Left ventricle myocardium superior (tissue), 1 donor: ENCODE results near the gene ODAD4. TPM values are rescaled to one million over a fixed set of nuclear protein-coding genes. Genes with fewer than 3 reads are reported as not detected.

Experiments
- ATAC-seq: fragments of 200-7000 bp; cut with Tn5 transposase; one replicate; pipeline ENCODE4 v1.9.1; 2020; ENCODE audit warnings: mild to moderate bottlenecking, moderate library complexity
- DNase-seq: peaks from one replicate; pipeline ENCODE4 v3.0.0-alpha.2; 2020
- intact Hi-C: fragments of 100-400 bp; cut with micrococcal nuclease; formaldehyde crosslinking; loops from one replicate; pipeline ENCODE4 v1.11.0; 2022
- long read RNA-seq: library from polyadenylated mRNA; unstranded; transcript quantifications from one replicate; pipeline ENCODE4 v2.0.0, GENCODE V29; 2021
- total RNA-seq: library from RNA; stranded (reverse); fragmentation: NEBNext Ultra II Directional; extraction: Animal tissue kit (Norgen Biotek cat#: 25700); gene quantifications from one replicate; pipeline ENCODE4 v1.2.1, GENCODE V29; 2021
- donor health status: DM: no; HTN: yes; CAD: no; lungs with severe emphysema.

ODAD4 gene, protein sequence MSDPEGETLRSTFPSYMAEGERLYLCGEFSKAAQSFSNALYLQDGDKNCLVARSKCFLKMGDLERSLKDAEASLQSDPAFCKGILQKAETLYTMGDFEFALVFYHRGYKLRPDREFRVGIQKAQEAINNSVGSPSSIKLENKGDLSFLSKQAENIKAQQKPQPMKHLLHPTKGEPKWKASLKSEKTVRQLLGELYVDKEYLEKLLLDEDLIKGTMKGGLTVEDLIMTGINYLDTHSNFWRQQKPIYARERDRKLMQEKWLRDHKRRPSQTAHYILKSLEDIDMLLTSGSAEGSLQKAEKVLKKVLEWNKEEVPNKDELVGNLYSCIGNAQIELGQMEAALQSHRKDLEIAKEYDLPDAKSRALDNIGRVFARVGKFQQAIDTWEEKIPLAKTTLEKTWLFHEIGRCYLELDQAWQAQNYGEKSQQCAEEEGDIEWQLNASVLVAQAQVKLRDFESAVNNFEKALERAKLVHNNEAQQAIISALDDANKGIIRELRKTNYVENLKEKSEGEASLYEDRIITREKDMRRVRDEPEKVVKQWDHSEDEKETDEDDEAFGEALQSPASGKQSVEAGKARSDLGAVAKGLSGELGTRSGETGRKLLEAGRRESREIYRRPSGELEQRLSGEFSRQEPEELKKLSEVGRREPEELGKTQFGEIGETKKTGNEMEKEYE
- total RNA-seq, result 0.52 TPM
- long read RNA-seq, partial matches to known transcripts, result 1 of 1 reads
- long read RNA-seq, other reads (novel, unspliced or antisense), result 0 of 1 reads

DNA sequence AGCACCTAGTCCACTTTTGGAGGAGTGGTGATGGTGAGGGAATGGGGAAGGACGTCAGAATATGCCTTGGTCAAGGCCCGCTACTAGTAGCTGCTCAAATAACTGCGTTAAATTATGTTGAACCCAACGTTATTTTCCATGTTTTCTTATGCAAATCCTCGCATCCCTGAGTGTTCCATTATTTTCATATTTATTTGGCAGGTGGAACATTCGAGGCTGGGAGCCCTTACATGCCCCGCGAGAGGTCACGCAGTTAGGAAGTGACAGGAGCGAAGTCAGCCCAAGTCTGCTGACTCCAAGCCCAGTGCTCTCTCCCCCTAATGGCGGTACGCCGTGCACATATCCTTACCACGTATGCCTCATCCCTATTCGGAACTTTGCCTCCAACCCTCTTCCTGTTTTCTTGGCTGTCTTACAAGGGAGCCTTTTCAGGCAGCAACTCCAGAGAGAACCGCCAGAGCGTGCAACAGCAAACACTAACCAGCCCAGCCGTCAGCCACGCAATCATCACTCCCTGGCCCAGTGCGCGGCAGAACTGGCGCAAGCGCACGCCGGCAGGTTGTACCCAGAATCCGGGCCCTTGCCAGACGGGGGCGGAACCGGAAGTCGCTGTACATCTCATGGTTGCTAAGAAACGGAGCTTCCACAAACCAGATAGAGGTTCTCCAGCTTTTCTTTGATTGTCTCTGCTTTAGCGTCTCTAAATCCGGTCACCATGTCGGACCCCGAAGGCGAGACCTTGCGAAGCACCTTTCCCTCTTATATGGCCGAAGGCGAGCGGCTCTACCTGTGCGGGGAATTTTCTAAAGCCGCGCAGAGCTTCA lies at the start of gene ODAD4:
Gene ODAD4 (plus strand): TSS at position 609 of the 824 bp plus-strand sequence. CDS start 107 bp downstream, at position 716.
- ATAC-seq (peak; percentile 98), DNase-seq (peak; percentile 99)
- intact Hi-C loops, result no loop called here

DNA sequence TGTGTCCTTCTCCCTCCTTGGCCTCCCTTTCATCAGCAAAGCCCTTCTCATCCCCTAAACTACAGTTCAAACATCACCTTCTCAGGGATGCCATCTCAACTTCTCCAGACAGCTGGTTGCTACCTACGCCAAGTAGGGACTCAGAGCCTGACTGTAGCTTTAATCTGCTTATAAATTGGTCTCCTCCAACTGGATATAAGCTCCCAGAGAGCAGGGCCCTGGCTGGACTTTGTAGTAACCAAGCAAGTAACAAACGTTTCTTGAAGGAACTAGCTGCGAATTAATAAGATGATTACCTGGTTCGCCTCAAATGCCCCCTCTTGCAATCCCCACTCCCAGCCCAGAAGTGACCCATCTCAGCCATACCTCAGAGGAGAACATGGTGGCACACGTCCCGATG lies 47.7 kb upstream of the ODAD4 start:
- DNase-seq, result no peak
- no peak for ATAC-seq
- intact Hi-C loops, result no loop called here

DNA sequence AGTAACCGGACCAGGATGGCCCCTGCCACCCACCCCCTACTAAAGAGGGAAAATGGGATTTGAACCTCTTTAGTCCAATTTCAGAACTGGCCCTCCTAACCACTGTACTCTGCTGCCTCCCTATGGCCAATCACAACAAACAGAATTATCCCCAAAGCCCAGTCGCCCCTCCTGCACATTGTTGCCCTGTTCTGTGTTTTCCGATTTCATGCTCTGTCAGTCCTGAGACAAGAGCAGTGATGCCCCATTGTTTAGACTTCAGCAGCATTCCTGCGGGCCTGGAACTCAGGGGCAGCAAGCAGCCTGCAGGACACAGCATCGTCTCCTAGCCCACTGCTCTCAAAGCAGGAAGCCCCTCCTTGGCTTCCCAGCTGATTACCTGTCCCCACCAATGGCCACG lies 44.7 kb upstream of the ODAD4 start:
- DNase-seq (no peak), ATAC-seq (no peak)
- intact Hi-C loops, result no loop called here

DNA sequence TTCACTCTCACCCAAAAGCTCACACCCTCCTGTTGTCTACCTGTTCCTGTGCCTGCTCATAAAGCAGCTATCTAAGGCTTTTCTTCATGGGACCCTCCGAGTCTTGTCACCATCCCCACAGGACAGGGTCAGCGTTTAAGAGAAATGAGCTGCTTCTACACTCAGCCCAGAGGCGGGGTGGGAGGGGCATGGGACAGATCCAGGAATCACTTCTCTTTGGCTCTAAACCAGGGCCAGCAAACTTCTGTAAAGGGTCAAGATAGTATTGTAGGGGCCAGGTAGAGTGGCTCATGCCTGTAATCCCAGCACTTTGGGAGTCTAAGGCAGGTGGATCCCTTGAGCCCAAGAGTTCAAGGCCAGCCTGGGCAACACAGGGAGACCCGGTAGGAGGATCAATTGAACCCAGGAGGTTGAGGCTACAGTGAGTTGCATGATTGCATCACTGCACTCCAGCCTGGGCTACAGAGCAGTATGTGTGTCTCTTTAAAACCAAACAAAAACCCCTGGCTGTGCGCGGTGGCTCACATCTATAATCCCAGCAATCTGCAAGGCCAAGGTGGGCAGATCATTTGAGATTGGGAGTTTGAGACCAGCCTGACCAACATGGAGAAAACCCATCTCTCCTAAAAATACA lies 42.0 kb upstream of the ODAD4 start:
- no peak for DNase-seq
- intact Hi-C loops, result no loop called here
- no peak for ATAC-seq

DNA sequence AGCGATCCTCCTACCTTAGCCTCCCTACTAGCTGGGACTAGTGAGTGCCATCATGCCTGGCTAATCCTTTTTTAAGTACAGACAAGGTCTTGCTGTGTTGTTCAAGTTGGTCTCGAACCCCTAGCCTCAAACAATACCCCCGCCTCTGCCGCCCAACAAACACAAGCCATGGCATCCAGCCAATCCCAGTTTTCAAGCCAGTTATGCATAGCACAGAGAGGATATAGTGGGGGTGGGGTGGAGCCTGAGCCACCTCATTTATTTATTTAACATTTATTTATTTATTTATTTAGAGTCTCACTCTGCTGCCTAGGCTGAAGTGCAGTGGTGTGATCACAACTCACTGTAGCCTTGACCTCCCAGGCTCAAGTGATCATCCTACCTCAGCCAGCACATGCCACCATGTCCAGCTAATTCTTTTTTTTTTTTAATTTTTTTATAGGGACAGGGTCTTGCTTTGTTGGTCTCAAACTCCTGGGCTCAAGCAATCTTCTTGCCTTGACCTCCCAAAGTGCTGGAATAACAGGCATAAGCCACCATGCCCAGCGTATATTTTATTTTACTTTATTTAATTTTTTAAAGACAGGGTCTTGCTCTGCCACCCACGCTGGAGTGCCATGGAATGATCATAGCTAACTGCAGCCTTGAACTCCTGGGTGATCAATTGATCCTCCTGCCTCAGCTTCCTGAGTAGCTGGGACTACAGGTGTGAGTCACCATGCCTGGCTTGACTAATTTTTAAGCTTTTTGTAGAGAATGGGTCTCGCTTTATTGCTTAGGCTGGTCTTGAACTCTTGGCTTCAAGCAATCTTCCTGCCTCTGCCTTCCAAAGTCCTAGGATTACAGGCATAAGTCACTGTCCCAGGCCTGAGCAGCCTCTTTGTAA lies 39.0 kb upstream of the ODAD4 start:
- DNase-seq, result no peak
- ATAC-seq, result no peak
- intact Hi-C loops, result no loop called here

DNA sequence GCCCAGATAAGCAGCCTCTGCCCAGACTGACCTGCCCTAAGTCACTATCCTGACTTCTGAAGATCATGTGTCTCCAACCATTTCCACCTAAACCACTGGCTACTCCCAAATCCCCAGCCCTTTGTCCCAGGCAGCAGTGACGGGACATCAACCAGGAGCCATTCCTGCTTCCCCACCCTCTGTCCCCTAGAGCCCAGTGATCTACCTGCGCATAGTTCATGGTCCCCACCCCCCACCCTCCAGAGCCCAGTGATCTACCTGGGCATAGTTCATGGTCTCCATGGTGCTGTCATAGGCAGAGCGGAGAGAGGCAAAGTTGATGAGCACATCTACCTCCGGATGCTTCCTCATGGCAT lies 38.4 kb upstream of the ODAD4 start:
- DNase-seq, result no peak
- no peak for ATAC-seq
- intact Hi-C loops, result no loop called here

DNA sequence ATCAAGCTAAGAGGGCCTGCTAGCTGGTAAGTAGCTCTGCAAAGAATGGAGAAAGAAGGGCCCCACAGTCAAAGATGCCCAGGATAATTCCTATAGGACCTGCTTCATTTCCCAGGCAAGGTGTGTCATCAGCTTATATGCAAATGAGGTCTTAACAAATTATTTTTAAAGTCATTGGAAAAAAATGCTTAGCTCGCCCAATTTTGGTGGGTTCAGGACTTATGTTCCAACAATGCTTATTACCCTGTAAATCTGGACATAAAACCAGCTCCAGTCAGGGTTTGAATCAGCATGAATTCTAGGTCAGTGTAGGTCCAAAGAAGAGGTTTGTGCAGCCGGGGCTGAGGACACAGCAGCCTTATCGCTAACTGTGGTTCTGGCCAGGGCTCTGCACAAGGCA lies 37.0 kb upstream of the ODAD4 start:
- intact Hi-C loops, result no loop called here
- DNase-seq (no peak), ATAC-seq (no peak)

DNA sequence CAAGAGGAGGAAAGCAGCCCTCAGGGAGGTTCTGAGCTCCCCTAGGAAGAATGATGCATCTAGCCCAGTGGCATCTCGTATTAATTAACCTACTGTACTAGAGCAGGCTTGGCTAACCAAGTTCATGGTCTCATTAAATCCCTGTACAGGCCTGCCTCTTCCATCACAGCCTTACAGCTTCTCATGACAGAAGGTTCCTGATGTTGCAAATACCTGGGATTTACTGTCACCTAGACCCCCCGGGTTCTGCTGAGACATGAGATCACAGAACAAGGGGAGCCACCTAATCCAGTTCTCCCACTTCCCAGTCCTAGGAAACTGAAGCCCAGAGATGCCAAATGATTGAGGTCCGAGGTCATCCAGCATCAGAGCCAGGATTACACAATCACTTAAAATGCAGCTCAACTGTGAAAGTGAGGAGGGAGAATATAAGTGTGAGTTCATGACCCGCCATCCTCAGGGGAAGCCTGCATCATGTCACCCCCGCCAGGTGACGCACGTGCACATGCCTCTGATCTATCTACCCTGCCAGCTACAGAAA lies 35.6 kb upstream of the ODAD4 start:
- intact Hi-C loops, result no loop called here
- ATAC-seq (peak; percentile 77), DNase-seq (peak; percentile 60)

DNA sequence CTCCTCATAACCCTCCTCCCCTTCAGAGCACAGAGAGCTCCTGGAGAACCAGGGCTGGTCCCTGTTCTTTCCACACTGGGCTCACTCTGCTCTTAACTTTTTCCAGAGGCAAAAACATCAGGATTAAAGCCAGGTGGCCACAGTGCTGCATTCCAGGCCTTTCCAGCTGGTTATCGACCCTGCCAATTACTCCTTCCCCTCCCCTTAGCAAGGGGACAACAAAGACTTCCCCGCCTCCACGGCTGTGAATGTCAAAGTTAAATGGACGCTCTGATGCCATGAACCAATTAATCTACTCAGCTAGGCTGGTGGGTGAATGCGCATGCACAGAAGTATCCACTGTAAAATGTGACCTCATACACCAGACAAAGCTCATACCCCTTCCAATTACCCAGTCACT lies 34.8 kb upstream of the ODAD4 start:
- peak; percentile 46 for DNase-seq
- intact Hi-C loops, result no loop called here

DNA sequence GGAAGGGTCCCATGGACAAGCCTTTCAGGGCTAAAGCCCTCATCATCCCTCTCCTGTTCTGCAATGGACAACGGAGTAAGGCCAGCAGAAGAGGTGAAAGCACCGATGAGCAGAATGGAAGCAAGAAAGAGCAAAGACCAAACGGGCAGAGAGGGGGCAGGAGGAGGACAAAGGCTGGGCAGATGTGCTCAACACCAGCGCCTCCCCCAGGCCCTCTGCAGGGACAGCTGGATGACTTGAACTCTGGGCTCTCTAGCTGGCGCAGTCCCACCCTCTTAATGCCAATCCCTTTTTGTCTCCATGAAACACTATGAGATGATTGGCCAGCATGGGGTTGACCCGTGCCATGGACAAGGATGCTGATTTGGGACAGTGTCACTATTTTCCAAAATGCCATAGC lies 33.7 kb upstream of the ODAD4 start:
- no peak for DNase-seq
- no peak for ATAC-seq
- intact Hi-C loops, result no loop called here

More for the DNA sequence above, 34.8 kb upstream of the ODAD4 start:
- ATAC-seq, result peak; percentile 86

DNA sequence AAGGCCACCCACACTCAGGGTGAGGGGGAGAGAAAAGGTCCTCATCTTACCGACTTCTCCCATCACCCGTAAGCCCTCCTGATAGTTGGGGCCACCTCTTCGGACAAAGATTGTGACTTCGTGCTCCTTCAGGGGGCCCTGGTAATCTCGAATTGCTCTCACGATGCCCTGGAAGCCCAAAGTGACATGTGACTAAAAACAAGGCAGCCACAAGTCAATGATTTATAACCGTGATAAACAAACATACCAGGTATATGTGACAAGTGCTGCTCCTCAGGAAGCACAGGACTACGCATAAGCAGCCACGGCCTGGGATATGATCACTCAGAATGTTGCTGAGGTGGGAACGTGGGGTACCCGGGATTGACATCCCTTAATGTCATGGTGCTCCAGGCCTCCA lies 28.8 kb upstream of the ODAD4 start:
- intact Hi-C loops, result no loop called here
- DNase-seq (no peak), ATAC-seq (no peak)

DNA sequence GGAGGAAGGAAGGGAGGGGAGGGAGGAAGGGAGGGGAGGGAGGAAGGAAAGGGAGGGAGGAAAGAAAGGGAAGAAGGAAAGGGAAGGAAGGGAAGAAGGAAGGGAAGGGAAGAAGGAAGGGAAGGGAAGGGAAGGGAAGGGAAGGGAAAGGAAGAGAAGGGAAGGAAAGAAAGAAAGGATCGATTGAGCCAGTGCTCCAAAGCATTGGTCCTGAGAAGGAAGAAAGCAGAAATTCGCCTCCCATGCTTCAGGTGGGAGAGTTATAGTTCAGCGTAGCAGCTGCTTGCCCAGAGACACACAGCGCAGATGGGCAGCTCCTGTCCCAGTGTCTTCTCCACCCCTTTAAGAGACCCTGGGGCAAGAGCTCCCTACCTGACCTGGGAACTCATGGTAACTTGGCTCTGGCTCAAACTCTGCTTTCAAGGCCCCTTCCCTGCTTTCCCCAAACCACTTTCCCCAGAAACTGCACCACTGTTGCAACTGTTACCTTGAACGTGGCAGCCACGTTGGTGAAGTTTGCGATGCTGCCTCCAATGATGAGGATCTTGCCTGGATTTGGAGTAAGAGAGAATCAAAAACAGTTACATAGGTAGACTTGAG lies 26.1 kb upstream of the ODAD4 start:
- no peak for ATAC-seq
- intact Hi-C loops, result no loop called here
- DNase-seq, result no peak

DNA sequence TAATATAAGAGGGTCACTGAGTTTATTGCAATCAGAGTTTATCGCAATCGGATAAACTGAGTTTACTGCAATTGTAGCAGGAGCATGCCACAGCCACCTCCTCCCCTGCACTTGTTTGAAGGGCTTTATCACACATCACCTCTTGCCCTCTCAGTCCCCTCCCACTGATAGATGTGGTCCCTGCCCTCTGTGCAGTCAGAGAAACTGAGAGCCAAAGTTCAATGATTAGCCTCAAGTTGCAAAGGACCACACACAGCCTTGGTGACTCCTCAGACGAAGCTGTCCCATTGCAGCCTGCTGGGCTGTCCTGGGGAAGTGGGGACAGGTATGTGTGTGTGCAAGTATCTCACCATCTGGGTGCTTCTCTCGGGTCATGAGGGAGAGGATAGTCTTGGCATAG lies 25.2 kb upstream of the ODAD4 start:
- DNase-seq (no peak), ATAC-seq (no peak)
- intact Hi-C loops, result no loop called here

DNA sequence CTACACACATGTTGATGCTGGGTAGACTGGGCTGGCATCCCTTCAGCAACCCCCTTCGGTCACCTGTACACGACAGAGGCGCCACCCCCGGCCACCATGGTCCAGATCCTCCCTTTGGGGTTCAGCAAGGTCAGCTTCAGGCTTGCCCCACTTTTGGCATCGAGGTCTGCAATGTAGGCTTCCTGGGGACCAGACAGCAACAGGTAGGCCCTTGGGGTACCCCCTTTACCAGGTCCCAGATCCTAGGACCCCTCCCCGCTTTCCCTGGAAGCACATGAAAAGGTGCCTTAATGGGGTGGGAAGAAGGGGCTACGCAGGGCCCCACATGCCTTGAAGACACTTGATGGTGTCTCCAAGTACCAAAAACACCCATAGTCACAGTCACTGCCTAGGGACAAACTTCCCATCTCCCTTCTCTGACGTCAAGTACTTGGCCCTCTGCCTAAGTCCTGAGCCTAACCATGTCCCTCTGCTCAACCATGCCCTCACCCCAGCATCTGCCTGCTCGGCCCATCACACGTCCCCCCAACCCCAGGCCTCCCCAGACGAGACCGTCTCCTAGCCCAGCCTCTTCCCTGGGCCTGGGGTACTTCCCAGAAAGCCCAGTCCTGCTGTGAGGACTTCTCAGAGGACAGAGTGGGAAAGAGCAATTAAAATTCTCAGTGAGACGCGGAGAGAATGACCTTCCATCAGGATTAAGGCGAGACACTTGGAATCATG lies 23.8 kb upstream of the ODAD4 start:
- ATAC-seq (no peak), DNase-seq (no peak)
- intact Hi-C loops, result no loop called here

DNA sequence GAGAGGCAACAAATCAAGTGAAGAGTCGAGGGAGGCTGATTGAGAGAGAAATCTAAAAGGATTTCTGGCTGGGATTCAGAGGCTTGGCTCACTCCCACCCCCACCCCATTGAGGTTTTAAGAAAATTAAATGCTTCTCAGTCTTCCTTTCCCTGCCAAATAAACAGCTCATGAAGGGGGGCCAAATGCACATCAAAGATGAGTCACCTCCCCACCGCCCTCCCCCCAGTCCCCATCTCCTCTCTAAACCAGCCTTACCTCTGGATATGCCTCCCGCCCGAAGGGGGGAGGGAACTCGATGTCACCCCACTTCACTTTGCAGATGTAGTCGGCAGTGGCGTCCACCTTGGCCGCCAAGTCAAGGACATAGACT lies 23.2 kb upstream of the ODAD4 start:
- intact Hi-C loops, result no loop called here
- DNase-seq (no peak), ATAC-seq (no peak)

DNA sequence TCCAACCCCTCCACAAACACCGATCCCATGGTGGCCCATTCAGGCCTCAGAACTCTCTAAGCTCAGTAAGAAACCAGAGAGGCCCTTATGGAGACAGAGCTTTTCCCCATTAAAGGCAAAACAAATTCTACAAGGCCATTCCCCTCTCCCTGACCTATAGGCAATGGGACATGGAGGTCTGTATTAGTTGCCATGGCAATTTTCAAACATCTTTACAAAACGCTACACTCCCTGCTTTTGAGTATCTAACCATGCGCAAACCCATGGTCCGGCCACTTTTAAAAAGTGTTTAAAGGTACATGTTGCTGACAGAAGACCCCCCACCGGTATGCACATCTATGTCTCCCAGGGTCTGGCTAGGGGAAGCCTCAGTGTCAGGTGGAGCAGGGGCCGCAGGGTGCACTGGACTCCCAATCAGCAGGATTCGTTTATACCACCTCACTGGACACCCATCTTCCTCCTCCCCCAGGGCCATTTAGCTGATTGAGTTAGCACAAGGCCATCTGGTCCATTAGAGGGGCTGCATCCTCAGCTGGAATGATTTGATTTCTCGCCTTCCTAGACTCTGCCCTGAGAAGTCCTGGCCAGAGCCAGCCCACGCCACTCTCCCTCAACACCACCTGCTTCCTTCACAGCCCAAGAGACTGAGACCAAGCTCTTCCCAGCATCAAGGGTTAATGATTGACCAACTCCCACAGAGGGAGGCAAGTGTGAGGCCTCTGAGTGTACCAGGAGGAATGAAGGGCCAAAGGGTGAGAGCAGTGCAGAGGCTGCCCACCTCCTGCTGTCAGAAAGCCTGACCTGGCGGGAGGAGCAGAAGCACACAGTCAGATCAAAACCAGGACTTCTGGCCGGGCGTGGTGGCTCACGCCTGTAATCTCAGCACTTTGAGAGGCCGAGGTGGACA lies 22.5 kb upstream of the ODAD4 start:
- intact Hi-C loops, result no loop called here
- ATAC-seq (no peak), DNase-seq (no peak)
